Suppressor macrophage treated with lipopolysaccharide for 4 hours (primary cell): ENCODE measurements around the gene CBR3.
"Not testable (repeated sequence)": the region's sequence is repeated elsewhere in the genome, so short reads cannot be mapped to it uniquely, and the experiment has no call there.

ENCODE experiments used
- DNase-seq: peaks from one replicate; pipeline ENCODE4 v3.0.0-alpha.2; 2020

Gene CBR3

GRCh38 chr21:36120304-36120888 is 14.5 kb upstream of the CBR3 start:
- no peak for DNase-seq

GRCh38 chr21:36122977-36123376 is 11.9 kb upstream of the CBR3 start:
- DNase-seq = no peak

GRCh38 chr21:36124395-36124794 is 10.5 kb upstream of the CBR3 start:
- no peak for DNase-seq

- DNase-seq = peak; percentile 53
These were observed 9.2 kb upstream of the CBR3 start for GRCh38 chr21:36125512-36126207.

GRCh38 chr21:36126208-36126565 is 8.7 kb upstream of the CBR3 start:
- DNase-seq = no peak

GRCh38 chr21:36126621-36127110 is 8.2 kb upstream of the CBR3 start:
- no peak for DNase-seq

GRCh38 chr21:36127250-36127904 is 7.5 kb upstream of the CBR3 start:
- no peak for DNase-seq

- DNase-seq = no peak
These were observed 6.9 kb upstream of the CBR3 start for GRCh38 chr21:36127977-36128376.

GRCh38 chr21:36129219-36129618 is 5.7 kb upstream of the CBR3 start:
- no peak for DNase-seq

- not testable (repeated sequence) for DNase-seq
These were observed 4.5 kb upstream of the CBR3 start for GRCh38 chr21:36130414-36130762.

GRCh38 chr21:36130839-36131238 is 4.0 kb upstream of the CBR3 start:
- not testable (repeated sequence) for DNase-seq

- peak; percentile 22 for DNase-seq
These were observed 2.2 kb upstream of the CBR3 start for GRCh38 chr21:36132696-36133095.

- DNase-seq = peak; percentile 89
These were observed 668 bp downstream of the CBR3 start for GRCh38 chr21:36135391-36136102.

- not testable (repeated sequence) for DNase-seq
These were observed 4.9 kb downstream of the CBR3 start for GRCh38 chr21:36139791-36140190.

GRCh38 chr21:36141513-36141925 is 6.6 kb downstream of the CBR3 start:
- DNase-seq = peak; percentile 89

- DNase-seq = not testable (repeated sequence)
These were observed 9.4 kb downstream of the CBR3 start for GRCh38 chr21:36144233-36144632.

GRCh38 chr21:36145259-36145658 is 10.4 kb downstream of the CBR3 start:
- DNase-seq = no peak

GRCh38 chr21:36147911-36148310 is 13.0 kb downstream of the CBR3 start:
- DNase-seq = no peak

GRCh38 chr21:36148886-36149285 is 14.0 kb downstream of the CBR3 start:
- no peak for DNase-seq

GRCh38 chr21:36149788-36150711 is 15.2 kb downstream of the CBR3 start:
- peak; percentile 88 for DNase-seq

- DNase-seq = no peak
These were observed 20.9 kb downstream of the CBR3 start for GRCh38 chr21:36155603-36156338.

GRCh38 chr21:36156339-36156814 is 21.5 kb downstream of the CBR3 start:
- DNase-seq = peak; percentile 100
